Stimulated activated CD4-positive, alpha-beta T cell treated with anti-CD3 and anti-CD28 coated beads, Interleukin-4, amount 100 ng/mL, for 1 hour (primary cell): ENCODE results near the gene PMEPA1.

Source experiments
- DNase-seq: peaks from one replicate; pipeline ENCODE4 v3.0.0-alpha.2; 2020

Gene PMEPA1

GRCh38 chr20:57598491-57598890, 111.3 kb downstream of the PMEPA1 start:
- DNase-seq: no peak
